Central memory CD8-positive, alpha-beta T cell (primary cell): Measurements from ENCODE around the gene TOR2A.

ENCODE experiments used
- ATAC-seq: fragments of 150-1000 bp; cut with Tn5 transposase; replicated peaks from 2 replicates; pipeline ENCODE4 v1.10.0; 2022; ENCODE audit warnings: mild to moderate bottlenecking, moderate FRiP score, moderate number of reproducible peaks; ENCODE audit not compliant: poor library complexity, severe bottlenecking; ENCODE audit errors: extremely low read depth
- DNase-seq, 2 donors: peaks; one replicate each; pipeline ENCODE4 v3.0.0; 2021; ENCODE audit warnings: low spot score in 2 of 2
- H3K27ac Mint-ChIP-seq: one replicate; pipeline ENCODE4 v1.8.0; 2022; ENCODE audit warnings: low read depth, mild to moderate bottlenecking, moderate library complexity, mixed read lengths
- H3K27me3 Mint-ChIP-seq: one replicate; pipeline ENCODE4 v1.8.0; 2022; ENCODE audit warnings: mixed read lengths
- H3K36me3 Mint-ChIP-seq: one replicate; pipeline ENCODE4 v1.8.0; 2022; ENCODE audit warnings: mild to moderate bottlenecking, moderate library complexity, mixed read lengths; ENCODE audit not compliant: insufficient read depth
- H3K4me1 Mint-ChIP-seq: one replicate; pipeline ENCODE4 v1.8.0; 2022; ENCODE audit warnings: mixed read lengths
- H3K4me3 Mint-ChIP-seq: one replicate; pipeline ENCODE4 v1.8.0; 2022; ENCODE audit warnings: mild to moderate bottlenecking, moderate library complexity, mixed read lengths
- H3K9me3 Mint-ChIP-seq: one replicate; pipeline ENCODE4 v1.8.0; 2022; ENCODE audit warnings: mixed read lengths

TOR2A gene

DNA sequence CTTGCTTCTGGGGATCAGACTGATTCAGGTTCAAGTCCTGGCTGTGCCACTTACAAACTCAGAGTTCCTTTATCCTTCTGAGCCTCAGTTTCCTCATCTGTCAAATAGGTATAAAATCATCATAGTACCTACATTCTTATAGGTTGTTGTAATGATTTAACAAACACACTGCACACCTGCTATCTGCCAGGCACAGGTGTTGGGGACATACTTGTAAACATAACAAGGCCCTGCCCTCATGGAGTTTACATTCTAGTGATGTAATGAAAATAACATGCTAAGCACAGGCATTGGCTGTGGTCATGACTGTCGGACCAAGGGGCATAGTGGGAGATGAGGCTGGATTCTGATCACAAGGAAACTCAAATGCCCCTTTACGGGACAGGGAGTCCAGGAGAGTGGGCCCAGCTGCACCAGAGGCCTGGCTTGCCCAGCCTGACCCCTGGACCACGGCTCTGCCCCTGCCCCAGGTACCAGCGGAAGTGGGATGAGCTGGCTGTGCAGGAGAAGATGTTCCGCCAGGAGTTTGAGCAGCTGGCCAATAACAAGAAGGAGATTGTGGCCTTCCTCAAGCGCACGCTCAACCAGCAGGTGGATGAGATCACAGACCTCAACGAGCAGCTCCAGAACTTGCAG, 26.0 kb downstream of the TOR2A start:
- no peak overlapping the region for H3K4me3 Mint-ChIP-seq
- ATAC-seq (no peak), DNase-seq (no peak)
- peaks cover 26% of the 10 kb centered on the region for H3K4me1 Mint-ChIP-seq
- peaks cover 2% of the 10 kb centered on the region for H3K36me3 Mint-ChIP-seq
- H3K27ac Mint-ChIP-seq = peak overlapping the region; percentile 36
- H3K9me3 Mint-ChIP-seq = no peaks in the 10 kb centered on the region
- H3K27me3 Mint-ChIP-seq = no peaks in the 10 kb centered on the region

DNA sequence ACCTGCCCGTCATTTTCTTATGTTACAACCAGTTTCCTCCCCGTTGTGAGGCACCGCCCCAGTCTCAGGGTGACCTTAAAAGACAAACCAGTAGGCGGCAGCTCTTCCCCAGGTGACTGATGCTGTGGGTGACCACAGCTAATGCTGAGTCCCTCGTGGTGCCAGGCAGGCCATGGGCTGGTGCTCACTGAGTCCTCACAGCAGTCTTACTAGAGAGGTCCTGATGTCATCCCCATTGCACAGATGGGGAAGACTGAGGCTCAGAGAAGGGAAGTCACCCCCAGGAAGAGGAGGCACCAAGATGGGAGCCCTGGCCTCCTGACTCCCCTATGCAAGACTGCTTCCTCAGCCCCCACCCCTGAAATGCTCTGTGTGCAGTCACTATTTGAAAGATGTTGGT, 27.3 kb downstream of the TOR2A start:
- H3K9me3 Mint-ChIP-seq = no peaks in the 10 kb centered on the region
- H3K4me1 Mint-ChIP-seq = peaks cover 26% of the 10 kb centered on the region
- H3K36me3 Mint-ChIP-seq = peaks cover 1% of the 10 kb centered on the region
- no peak overlapping the region for H3K4me3 Mint-ChIP-seq
- H3K27me3 Mint-ChIP-seq = no peaks in the 10 kb centered on the region
- ATAC-seq (peak; percentile 92), DNase-seq (peak in 1 of 2 donors; percentile 45)
- H3K27ac Mint-ChIP-seq = no peak overlapping the region

DNA sequence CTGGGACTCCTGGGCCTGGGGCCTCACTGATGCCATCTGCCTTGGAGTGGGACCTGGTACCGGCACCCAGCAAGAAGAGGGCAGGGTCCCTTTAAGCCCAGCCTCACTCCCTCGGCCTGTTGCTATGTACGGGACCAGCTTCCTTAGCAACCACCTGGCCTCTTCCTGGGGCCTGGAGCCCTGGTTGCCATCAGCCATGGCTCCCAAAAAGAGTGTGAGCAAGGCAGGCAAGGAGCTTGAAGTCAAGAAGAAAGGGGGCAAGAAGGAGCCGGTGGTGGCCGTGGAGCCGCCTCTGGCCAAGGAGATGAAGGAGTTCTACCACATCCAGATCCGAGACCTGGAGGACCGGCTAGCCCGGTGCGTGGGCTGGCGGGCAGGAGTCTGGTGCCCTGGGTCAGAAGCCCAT, 28.3 kb downstream of the TOR2A start, which contains the start of gene CFAP157:
Gene CFAP157, plus strand, starts transcription at position 153 of the 406 bp plus-strand sequence. Its CDS starts 44 bp downstream, at position 197.
- Mint-ChIP-seq H3K4me1 (peaks cover 26% of the 10 kb centered on the region), H3K4me3 (no peak within 1 kb of the TSS), H3K9me3 (no peaks in the 10 kb centered on the region), H3K27me3 (no peaks in the 10 kb centered on the region), H3K36me3 (peaks cover 1% of the 10 kb centered on the region), H3K27ac (no peak within 1 kb of the TSS)
- DNase-seq = no peak
- ATAC-seq = no peak

DNA sequence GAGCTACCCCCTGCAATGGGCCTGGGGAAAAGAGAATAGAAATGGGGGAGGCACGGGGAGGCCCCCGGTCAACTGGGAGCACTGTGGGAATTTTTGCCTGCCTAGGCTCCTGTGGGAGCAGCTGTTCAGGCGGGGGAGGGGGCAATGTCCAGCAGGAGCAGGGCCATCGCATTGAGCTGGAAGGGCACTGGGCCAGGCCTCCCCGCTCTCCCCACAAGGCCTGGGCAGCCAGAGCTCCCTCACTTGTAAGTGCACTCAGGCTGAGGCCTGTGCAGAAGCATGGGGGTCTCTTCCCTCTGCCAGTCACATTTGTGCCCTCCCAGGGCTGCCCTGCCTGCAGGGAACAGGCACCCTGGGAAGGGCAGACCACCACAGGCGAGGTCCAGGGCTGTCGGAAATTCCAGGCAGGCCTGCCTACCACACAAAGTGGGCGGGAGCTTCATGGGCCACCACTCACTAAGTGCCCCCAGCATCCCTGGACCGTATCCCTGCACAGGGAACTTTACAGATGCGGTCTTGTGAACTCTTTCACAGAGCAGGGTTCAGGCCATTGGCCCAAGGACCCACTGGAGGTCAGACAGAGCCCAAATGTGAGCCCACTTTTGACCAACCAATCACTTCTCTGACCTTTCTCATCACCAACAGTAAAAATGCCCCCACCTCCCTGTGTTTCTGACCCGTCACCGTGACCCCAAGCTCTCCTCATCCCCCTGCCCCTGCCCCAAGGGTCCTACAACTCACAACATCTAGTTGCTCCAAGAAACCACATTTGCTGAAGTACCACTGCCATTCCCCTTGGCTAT, 29.3 kb downstream of the TOR2A start:
- ATAC-seq (no peak), DNase-seq (no peak)
- Mint-ChIP-seq H3K9me3 (no peaks in the 10 kb centered on the region), H3K4me3 (no peak overlapping the region), H3K4me1 (peaks cover 17% of the 10 kb centered on the region), H3K36me3 (peaks cover 1% of the 10 kb centered on the region), H3K27me3 (no peaks in the 10 kb centered on the region), H3K27ac (no peak overlapping the region)

DNA sequence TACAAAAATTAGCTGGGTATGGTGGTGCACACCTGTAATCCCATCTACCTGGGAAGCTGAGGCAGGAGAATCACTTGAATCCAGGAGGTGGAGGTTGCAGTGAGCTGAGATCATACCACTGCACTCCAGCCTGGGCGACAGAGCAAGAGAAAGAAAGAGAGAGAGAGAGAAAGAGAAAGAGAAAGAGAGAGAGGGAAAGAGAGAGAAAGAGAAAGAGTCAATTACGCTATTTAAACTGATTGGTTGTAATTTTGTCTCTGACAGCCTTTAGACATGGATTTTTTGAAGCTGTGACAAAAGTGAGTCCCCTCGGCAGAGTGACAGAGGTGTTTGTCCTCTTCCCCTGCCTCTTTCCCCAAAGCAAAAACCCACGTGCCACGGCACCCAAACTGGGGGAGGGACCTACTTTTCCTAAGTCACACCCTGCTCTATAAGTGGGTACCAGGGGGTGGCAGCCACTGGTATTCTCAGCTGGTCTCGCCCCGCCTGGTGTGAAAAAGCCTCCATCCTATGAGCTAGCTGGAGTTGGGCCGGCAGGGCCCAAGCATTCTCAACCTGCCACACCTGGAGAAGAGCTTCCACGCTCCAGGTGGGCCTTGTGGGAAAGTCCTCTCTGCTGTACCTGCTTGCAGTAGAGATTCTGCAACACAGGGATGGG, 31.7 kb downstream of the TOR2A start:
- Mint-ChIP-seq H3K36me3 (peaks cover 4% of the 10 kb centered on the region), H3K27me3 (no peaks in the 10 kb centered on the region), H3K4me3 (no peak overlapping the region), H3K9me3 (no peaks in the 10 kb centered on the region), H3K4me1 (peaks cover 23% of the 10 kb centered on the region), H3K27ac (no peak overlapping the region)
- DNase-seq (no peak), ATAC-seq (no peak)

DNA sequence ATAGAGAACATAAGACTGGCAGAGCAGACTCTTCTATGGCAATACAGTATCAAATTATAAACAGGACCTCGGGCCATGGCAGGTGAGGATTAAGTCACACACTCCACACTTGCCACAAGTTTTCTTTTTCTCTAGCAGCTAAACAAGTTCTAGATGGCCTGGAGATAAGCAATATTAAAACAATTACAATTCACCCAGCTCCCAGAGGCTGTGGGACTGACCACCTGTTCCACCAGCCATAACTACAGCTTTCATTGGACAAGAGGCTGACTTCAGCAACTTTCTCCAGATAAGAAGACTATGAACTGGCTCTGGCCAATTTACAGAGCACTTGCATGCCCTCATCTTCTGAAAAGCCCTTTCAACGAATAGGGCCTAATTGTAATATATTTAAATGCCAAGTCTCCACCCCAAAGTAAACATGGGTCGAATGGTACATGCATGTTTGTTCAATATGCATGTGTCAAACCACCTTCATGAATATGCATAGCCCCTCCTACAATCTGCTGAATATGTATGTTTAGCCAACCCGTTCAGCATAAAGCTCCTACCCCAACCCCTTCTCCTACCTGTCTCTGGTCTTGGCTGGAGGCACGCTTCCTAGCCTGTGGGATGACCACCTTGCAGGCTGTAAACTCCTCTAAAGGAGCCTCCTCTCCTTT, 34.4 kb downstream of the TOR2A start:
- peaks cover 6% of the 10 kb centered on the region for H3K36me3 Mint-ChIP-seq
- H3K4me3 Mint-ChIP-seq = peak overlapping the region; percentile 79
- DNase-seq = no peak
- peak overlapping the region; percentile 12 for H3K27ac Mint-ChIP-seq
- peaks cover 14% of the 10 kb centered on the region for H3K4me1 Mint-ChIP-seq
- no peak for ATAC-seq
- H3K27me3 Mint-ChIP-seq = no peaks in the 10 kb centered on the region
- H3K9me3 Mint-ChIP-seq = no peaks in the 10 kb centered on the region

DNA sequence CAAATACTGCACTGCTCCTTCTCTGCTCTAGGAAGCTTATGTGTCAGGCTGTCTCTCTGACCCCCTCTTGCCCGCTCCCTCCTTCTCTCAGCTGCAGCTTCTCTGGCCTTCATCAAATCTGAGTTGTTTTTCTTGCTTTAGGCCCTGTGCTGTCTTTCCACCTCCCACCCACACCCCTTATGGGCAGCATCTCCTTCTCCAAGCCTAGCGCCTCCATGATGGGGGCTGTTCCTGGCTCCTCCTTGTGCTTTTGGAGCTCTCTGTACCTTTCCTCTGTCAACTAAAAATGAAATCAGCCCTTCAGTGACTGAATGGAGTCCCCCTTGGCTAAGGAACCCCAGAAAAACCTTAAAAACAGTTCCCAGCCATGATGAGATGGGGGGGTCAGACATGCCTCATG, 35.0 kb downstream of the TOR2A start:
- Mint-ChIP-seq H3K27me3 (no peaks in the 10 kb centered on the region), H3K4me1 (peaks cover 14% of the 10 kb centered on the region), H3K4me3 (peak overlapping the region; percentile 79), H3K36me3 (peaks cover 6% of the 10 kb centered on the region), H3K9me3 (no peaks in the 10 kb centered on the region), H3K27ac (no peak overlapping the region)
- ATAC-seq (no peak), DNase-seq (no peak)

DNA sequence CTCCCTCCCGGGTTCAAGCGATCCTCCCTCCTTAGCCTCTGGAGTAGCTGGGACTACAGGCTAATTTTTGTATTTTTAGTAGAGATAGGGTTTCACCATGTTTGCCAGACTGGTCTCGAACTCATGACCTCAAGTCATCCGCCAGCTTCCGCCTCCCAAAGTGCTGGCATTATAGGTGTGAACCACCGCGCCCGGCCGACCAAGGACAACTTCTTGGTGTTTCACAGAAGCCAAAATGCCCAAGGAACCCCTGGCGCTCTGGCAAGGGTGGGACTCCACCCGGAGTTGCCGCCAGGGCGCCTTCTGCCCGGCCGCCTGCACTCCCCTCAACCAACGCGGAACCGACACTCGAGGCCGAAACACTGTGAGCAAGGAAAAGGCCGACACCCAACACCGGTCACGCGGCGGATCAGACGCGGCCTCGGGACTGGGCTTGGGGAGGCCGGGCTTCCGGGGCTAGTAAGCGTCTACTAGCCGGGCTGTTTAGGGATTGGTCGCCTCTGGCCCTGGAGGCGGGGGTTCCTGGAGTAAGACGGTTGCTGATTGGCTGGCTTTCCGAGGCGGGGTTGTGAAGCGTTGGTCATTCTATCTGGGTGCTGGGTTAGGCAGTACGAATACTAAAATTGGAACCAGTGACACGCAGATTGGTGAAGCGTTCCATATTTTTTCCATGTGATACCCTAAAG, 36.0 kb downstream of the TOR2A start:
- Mint-ChIP-seq H3K9me3 (no peaks in the 10 kb centered on the region), H3K4me1 (peaks cover 14% of the 10 kb centered on the region), H3K27me3 (no peaks in the 10 kb centered on the region), H3K36me3 (peaks cover 6% of the 10 kb centered on the region), H3K4me3 (peak overlapping the region; percentile 79), H3K27ac (peak overlapping the region; percentile 76)
- ATAC-seq (peak; percentile 97), DNase-seq (peak; percentile 69 to 74)

DNA sequence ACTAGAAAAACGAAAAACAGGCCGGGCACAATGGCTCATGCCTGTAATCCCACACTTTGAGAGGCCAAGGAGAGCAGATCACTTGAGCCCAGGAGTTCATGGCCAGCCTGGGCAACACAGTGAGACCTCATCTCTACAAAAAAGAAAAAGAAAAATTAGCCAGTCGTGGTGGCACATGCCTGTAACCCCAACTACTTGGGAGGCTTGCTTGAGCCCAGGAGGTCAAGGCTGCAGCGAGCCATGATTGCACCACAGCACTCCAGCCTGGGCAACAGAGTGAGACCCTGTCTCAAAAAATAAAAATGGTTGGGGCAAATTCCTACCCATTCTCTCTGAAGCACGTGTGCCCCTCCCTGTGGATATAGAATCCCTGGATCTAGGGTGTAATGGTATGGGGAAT, 36.7 kb downstream of the TOR2A start:
- ATAC-seq (no peak), DNase-seq (no peak)
- Mint-ChIP-seq H3K9me3 (no peaks in the 10 kb centered on the region), H3K4me3 (peak overlapping the region; percentile 27), H3K36me3 (peaks cover 6% of the 10 kb centered on the region), H3K4me1 (peaks cover 14% of the 10 kb centered on the region), H3K27me3 (no peaks in the 10 kb centered on the region), H3K27ac (peak overlapping the region; percentile 22)

DNA sequence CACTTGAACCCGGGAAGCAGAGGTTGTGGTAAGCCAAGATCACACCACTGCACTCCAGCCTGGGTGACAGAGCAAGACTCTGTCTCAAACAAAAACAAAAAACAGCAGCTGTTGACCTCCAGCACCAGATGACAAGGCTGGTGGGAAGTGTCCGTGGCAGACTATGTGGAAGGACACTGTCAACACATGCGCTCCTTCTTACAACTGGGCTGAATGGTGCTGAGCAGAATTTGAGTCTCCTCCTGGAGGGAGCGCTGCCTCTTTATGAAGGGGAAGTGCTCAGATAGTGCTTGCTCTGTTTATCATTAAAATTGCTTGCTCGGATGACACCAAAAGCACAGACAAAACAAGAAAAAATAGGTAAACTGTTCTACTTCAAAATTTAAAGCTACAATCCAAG, 37.5 kb downstream of the TOR2A start:
- H3K36me3 Mint-ChIP-seq = peaks cover 4% of the 10 kb centered on the region
- no peak for ATAC-seq
- H3K9me3 Mint-ChIP-seq = no peaks in the 10 kb centered on the region
- no peaks in the 10 kb centered on the region for H3K27me3 Mint-ChIP-seq
- H3K27ac Mint-ChIP-seq = no peak overlapping the region
- H3K4me1 Mint-ChIP-seq = peaks cover 14% of the 10 kb centered on the region
- DNase-seq = no peak
- H3K4me3 Mint-ChIP-seq = no peak overlapping the region

DNA sequence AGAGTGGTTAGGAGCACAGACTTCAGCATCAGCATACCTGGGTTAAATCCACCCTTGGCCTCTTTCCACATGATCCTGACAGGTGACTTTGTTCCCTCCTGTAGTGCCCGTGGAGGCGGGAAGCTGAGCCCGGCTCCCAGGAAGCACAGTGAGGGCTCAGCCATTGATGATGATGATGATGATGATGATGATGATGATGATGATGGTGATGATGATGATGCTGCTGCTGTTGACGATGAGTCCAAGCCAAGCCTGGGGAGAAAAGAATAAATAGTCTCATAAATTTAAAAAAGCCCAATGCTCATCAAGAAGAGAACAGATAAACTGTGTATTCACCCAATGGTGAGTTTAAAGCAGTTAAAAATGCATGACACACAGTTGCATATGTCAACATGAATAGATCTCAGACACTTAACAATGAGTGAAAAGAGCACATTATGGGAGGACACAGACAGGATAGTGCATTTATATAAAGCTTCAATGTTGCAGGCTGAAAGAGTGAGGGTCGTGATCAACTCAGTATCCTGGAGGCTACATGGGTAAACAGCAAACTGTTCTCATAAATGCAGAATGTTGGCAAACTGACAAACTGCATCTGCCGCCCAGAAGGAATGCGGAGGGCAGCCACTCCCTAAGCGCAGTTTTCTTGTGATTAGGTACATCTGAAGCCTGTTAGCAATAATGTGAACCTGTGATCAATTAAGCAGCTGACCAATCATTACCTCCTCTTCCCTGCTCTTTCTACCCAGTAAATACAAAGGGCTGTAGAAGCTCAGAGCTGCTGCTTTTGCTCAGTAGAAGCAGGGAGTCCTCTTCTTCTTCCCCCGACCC, 40.0 kb downstream of the TOR2A start:
- Mint-ChIP-seq H3K9me3 (no peaks in the 10 kb centered on the region), H3K4me3 (no peak overlapping the region), H3K4me1 (peaks cover 10% of the 10 kb centered on the region), H3K27ac (peak overlapping the region; percentile 67), H3K27me3 (no peaks in the 10 kb centered on the region), H3K36me3 (peaks cover 4% of the 10 kb centered on the region)
- no peak for ATAC-seq
- DNase-seq = no peak
